Activated T-helper 1 cell treated with anti-CD3 and anti-CD28 coated beads, Interleukin-12 subunit alpha, Interleukin-12 subunit beta, Interleukin-2, Interleukin-4 antibody, amounts not matched to agents 30 ng/mL and 10 ng/mL and 1 ng/mL, durations not matched to agents 14 hours and 24 hours and 36 hours (primary cell): ENCODE data around the gene DAPK1. TPM values are rescaled to one million over a fixed set of nuclear protein-coding genes. Genes with fewer than 3 reads are reported as not detected.

ENCODE experiments used
- DNase-seq: peaks from one replicate; pipeline ENCODE4 v3.0.0; 2021; ENCODE audit warnings: low spot score
- H3K27ac Mint-ChIP-seq: one replicate; pipeline ENCODE4 v1.8.0; 2021; ENCODE audit warnings: mild to moderate bottlenecking, mixed read lengths
- H3K27me3 Mint-ChIP-seq: one replicate; pipeline ENCODE4 v1.8.0; 2022; ENCODE audit warnings: mild to moderate bottlenecking, moderate library complexity, mixed read lengths; ENCODE audit not compliant: insufficient read depth
- H3K36me3 Mint-ChIP-seq: one replicate; pipeline ENCODE4 v1.8.0; 2021; ENCODE audit warnings: low read depth, mixed read lengths
- H3K4me1 Mint-ChIP-seq: one replicate; pipeline ENCODE4 v1.8.0; 2021; ENCODE audit warnings: low read depth, mixed read lengths
- H3K4me3 Mint-ChIP-seq: one replicate; pipeline ENCODE4 v1.8.0; 2021; ENCODE audit warnings: mild to moderate bottlenecking, moderate library complexity, mixed read lengths
- H3K9me3 Mint-ChIP-seq: one replicate; pipeline ENCODE4 v1.8.0; 2021; ENCODE audit warnings: mixed read lengths
- intact Hi-C: fragments of 100-400 bp; cut with micrococcal nuclease; formaldehyde crosslinking; loops from one replicate; pipeline ENCODE4 v1.15.1; 2024
- total RNA-seq: library from RNA; stranded (reverse); gene quantifications from 2 replicates; pipeline ENCODE4 v1.2.3, GENCODE V29; 2022

The DAPK1 gene
- total RNA-seq, 1 donor from 2014 or later: 2.8 TPM

GRCh38 chr9:87685871-87686519, 188.3 kb downstream of the DAPK1 start:
- DNase-seq: no peak
- intact Hi-C loops: no loop called here
- Mint-ChIP-seq H3K4me3 (no peak overlapping the region), H3K4me1 (peaks cover 6% of the 10 kb centered on the region), H3K27ac (no peak overlapping the region), H3K9me3 (no peaks in the 10 kb centered on the region), H3K36me3 (no peaks in the 10 kb centered on the region), H3K27me3 (peaks cover 15% of the 10 kb centered on the region)

- intact Hi-C loops: no loop called here
- no peaks in the 10 kb centered on the region for H3K36me3 Mint-ChIP-seq
- DNase-seq: no peak
- no peak overlapping the region for H3K4me3 Mint-ChIP-seq
- H3K27me3 Mint-ChIP-seq: peaks cover 18% of the 10 kb centered on the region
- H3K4me1 Mint-ChIP-seq: peaks cover 6% of the 10 kb centered on the region
- H3K9me3 Mint-ChIP-seq: no peaks in the 10 kb centered on the region
- H3K27ac Mint-ChIP-seq: no peak overlapping the region
These were observed 188.9 kb downstream of the DAPK1 start for GRCh38 chr9:87686520-87687090.

- H3K9me3 Mint-ChIP-seq: no peaks in the 10 kb centered on the region
- peaks cover 23% of the 10 kb centered on the region for H3K27me3 Mint-ChIP-seq
- no peak overlapping the region for H3K4me3 Mint-ChIP-seq
- H3K27ac Mint-ChIP-seq: no peak overlapping the region
- peaks cover 6% of the 10 kb centered on the region for H3K4me1 Mint-ChIP-seq
- no peak for DNase-seq
- no peaks in the 10 kb centered on the region for H3K36me3 Mint-ChIP-seq
- intact Hi-C loops: no loop called here
These were observed 189.5 kb downstream of the DAPK1 start for GRCh38 chr9:87687207-87687606.

- intact Hi-C loops: no loop called here
- no peaks in the 10 kb centered on the region for H3K36me3 Mint-ChIP-seq
- H3K9me3 Mint-ChIP-seq: peaks cover 13% of the 10 kb centered on the region
- H3K4me1 Mint-ChIP-seq: no peaks in the 10 kb centered on the region
- peaks cover 37% of the 10 kb centered on the region for H3K27me3 Mint-ChIP-seq
- no peak overlapping the region for H3K27ac Mint-ChIP-seq
- no peak for DNase-seq
- H3K4me3 Mint-ChIP-seq: no peak overlapping the region
These were observed 196.6 kb downstream of the DAPK1 start for GRCh38 chr9:87694236-87694755.

GRCh38 chr9:87695523-87695922, 197.9 kb downstream of the DAPK1 start:
- no peaks in the 10 kb centered on the region for H3K36me3 Mint-ChIP-seq
- H3K4me3 Mint-ChIP-seq: no peak overlapping the region
- no peak for DNase-seq
- no peak overlapping the region for H3K27ac Mint-ChIP-seq
- intact Hi-C loops: no loop called here
- H3K4me1 Mint-ChIP-seq: no peaks in the 10 kb centered on the region
- peaks cover 29% of the 10 kb centered on the region for H3K27me3 Mint-ChIP-seq
- H3K9me3 Mint-ChIP-seq: peaks cover 13% of the 10 kb centered on the region

- H3K9me3 Mint-ChIP-seq: peaks cover 13% of the 10 kb centered on the region
- no peak overlapping the region for H3K4me3 Mint-ChIP-seq
- no peaks in the 10 kb centered on the region for H3K36me3 Mint-ChIP-seq
- H3K27ac Mint-ChIP-seq: no peak overlapping the region
- DNase-seq: no peak
- intact Hi-C loops: no loop called here
- H3K27me3 Mint-ChIP-seq: peaks cover 23% of the 10 kb centered on the region
- no peaks in the 10 kb centered on the region for H3K4me1 Mint-ChIP-seq
These were observed 199.0 kb downstream of the DAPK1 start for GRCh38 chr9:87696641-87697040.

GRCh38 chr9:87698069-87698809, 200.6 kb downstream of the DAPK1 start:
- intact Hi-C loops: no loop called here
- DNase-seq: no peak

GRCh38 chr9:87699835-87700234, 202.2 kb downstream of the DAPK1 start:
- no peak for DNase-seq
- intact Hi-C loops: no loop called here
- Mint-ChIP-seq H3K27me3 (peaks cover 23% of the 10 kb centered on the region), H3K4me1 (no peaks in the 10 kb centered on the region), H3K9me3 (no peaks in the 10 kb centered on the region), H3K36me3 (no peaks in the 10 kb centered on the region), H3K27ac (no peak overlapping the region), H3K4me3 (no peak overlapping the region)

More at GRCh38 chr9:87698069-87698809, 200.6 kb downstream of the DAPK1 start:
- peaks cover 21% of the 10 kb centered on the region for H3K27me3 Mint-ChIP-seq
- no peaks in the 10 kb centered on the region for H3K36me3 Mint-ChIP-seq
- no peak overlapping the region for H3K4me3 Mint-ChIP-seq
- H3K27ac Mint-ChIP-seq: no peak overlapping the region
- no peaks in the 10 kb centered on the region for H3K4me1 Mint-ChIP-seq
- H3K9me3 Mint-ChIP-seq: peaks cover 8% of the 10 kb centered on the region

GRCh38 chr9:87701491-87701890, 203.8 kb downstream of the DAPK1 start:
- no peak for DNase-seq

GRCh38 chr9:87701931-87702421, 204.3 kb downstream of the DAPK1 start:
- H3K27ac Mint-ChIP-seq: no peak overlapping the region
- no peak overlapping the region for H3K4me3 Mint-ChIP-seq
- no peaks in the 10 kb centered on the region for H3K4me1 Mint-ChIP-seq
- peaks cover 30% of the 10 kb centered on the region for H3K27me3 Mint-ChIP-seq
- intact Hi-C loops: no loop called here
- H3K9me3 Mint-ChIP-seq: no peaks in the 10 kb centered on the region
- no peaks in the 10 kb centered on the region for H3K36me3 Mint-ChIP-seq
- no peak for DNase-seq

More at GRCh38 chr9:87701491-87701890, 203.8 kb downstream of the DAPK1 start:
- intact Hi-C loops: no loop called here
- Mint-ChIP-seq H3K4me1 (no peaks in the 10 kb centered on the region), H3K9me3 (no peaks in the 10 kb centered on the region), H3K27ac (no peak overlapping the region), H3K27me3 (peaks cover 30% of the 10 kb centered on the region), H3K4me3 (no peak overlapping the region), H3K36me3 (no peaks in the 10 kb centered on the region)

- Mint-ChIP-seq H3K4me3 (no peak overlapping the region), H3K27me3 (peaks cover 29% of the 10 kb centered on the region), H3K4me1 (peaks cover 5% of the 10 kb centered on the region), H3K36me3 (no peaks in the 10 kb centered on the region), H3K27ac (no peak overlapping the region), H3K9me3 (no peaks in the 10 kb centered on the region)
- no peak for DNase-seq
- intact Hi-C loops: no loop called here
These were observed 205.3 kb downstream of the DAPK1 start for GRCh38 chr9:87702921-87703320.

GRCh38 chr9:87703636-87704276, 206.1 kb downstream of the DAPK1 start:
- Mint-ChIP-seq H3K27me3 (peaks cover 32% of the 10 kb centered on the region), H3K27ac (no peak overlapping the region), H3K4me3 (no peak overlapping the region), H3K36me3 (no peaks in the 10 kb centered on the region), H3K4me1 (peaks cover 10% of the 10 kb centered on the region), H3K9me3 (no peaks in the 10 kb centered on the region)
- no peak for DNase-seq
- intact Hi-C loops: no loop called here
